GM10248 (cell line): ENCODE measurements around the gene PAK1IP1.
"Not testable (repeated sequence)": the region's sequence is repeated elsewhere in the genome, so short reads cannot be mapped to it uniquely, and the experiment has no call there.

Experiments used
- CTCF ChIA-PET: fragments of 300-600 bp; sonication (Branson Sonifier 250); formaldehyde crosslinking; extraction: SDS; loops from one replicate; lab custom pipeline; 2021; ENCODE audit warnings: antibody characterized with exemption; lab: Yijun Ruan, JAX
- POLR2A ChIA-PET: fragments of 350-650 bp; sonication (Branson Sonifier 250); formaldehyde crosslinking; extraction: SDS; loops from one replicate; lab custom pipeline; 2020; ENCODE audit warnings: antibody characterized with exemption; lab: Yijun Ruan, JAX
- DNase-seq: peaks from one replicate; pipeline ENCODE4 v3.0.0; 2012; ENCODE audit errors: extremely low spot score
- CTCF ChIP-seq: IDR thresholded peaks from 2 replicates; pipeline ENCODE4 v1.5.1; 2012; ENCODE audit warnings: mild to moderate bottlenecking, low read depth; ENCODE audit errors: extremely low read depth, missing control alignments, control extremely low read depth

Gene PAK1IP1

GRCh38 chr6:10742251-10742650, 47.5 kb downstream of the PAK1IP1 start:
- no peak for TF ChIP-seq CTCF
- POLR2A ChIA-PET, result no interaction called here

GRCh38 chr6:10743515-10743914, 48.7 kb downstream of the PAK1IP1 start:
- DNase-seq, result no peak
- POLR2A ChIA-PET, result no interaction called here
- CTCF ChIA-PET, result interaction anchor here (1.1 kb wide), 1 partner anchor 31 kb away, joined by 3 read pairs; no protein-coding TSS in a partner anchor
- TF ChIP-seq CTCF, result no peak

More at GRCh38 chr6:10742251-10742650, 47.5 kb downstream of the PAK1IP1 start:
- CTCF ChIA-PET, result interaction anchor here (0.7 to 2.4 kb wide), 5 partner anchors 9 to 21 kb away, joined by 3 to 8 read pairs (median 3); no protein-coding TSS in a partner anchor
- no peak for DNase-seq

GRCh38 chr6:10745116-10745515, 50.3 kb downstream of the PAK1IP1 start:
- TF ChIP-seq CTCF, result no peak
- POLR2A ChIA-PET, result no interaction called here
- DNase-seq, result no peak
- CTCF ChIA-PET, result interaction anchor here (6.2 kb wide), 1 partner anchor 13 kb away, joined by 35 read pairs; no protein-coding TSS in a partner anchor

GRCh38 chr6:10746915-10747250, 52.1 kb downstream of the PAK1IP1 start:
- ChIA-PET POLR2A (interaction anchor here (1.1 kb wide), 1 partner anchor 27 kb away, joined by 8 read pairs; no protein-coding TSS in a partner anchor), CTCF (interaction anchor here (1.0 to 6.2 kb wide), 5 partner anchors 11 to 47 kb away, joined by 3 to 35 read pairs (median 3); partner anchors contain the start of gene TMEM14C)
- DNase-seq, result no peak
- TF ChIP-seq CTCF, result no peak

GRCh38 chr6:10747251-10747972, 52.6 kb downstream of the PAK1IP1 start, which contains the start of gene TMEM14B:
Gene TMEM14B (plus strand): TSS chr6:10747805. CDS start chr6:10749246, 1,441 bp downstream.
- POLR2A ChIA-PET, result interaction anchor here (1.1 kb wide), 1 partner anchor 27 kb away, joined by 8 read pairs; no protein-coding TSS in a partner anchor
- TF ChIP-seq CTCF, result no peak
- CTCF ChIA-PET, result interaction anchor here (1.3 to 6.2 kb wide), 4 partner anchors 11 to 53 kb away, joined by 3 to 35 read pairs (median 6); partner anchors contain the start of gene TMEM14C
- peak; percentile 100 for DNase-seq

- TF ChIP-seq CTCF, result no peak
- POLR2A ChIA-PET, result no interaction called here
- CTCF ChIA-PET, result interaction anchor here (1.5 to 6.2 kb wide), 3 partner anchors 9 to 239 kb away, joined by 5 to 35 read pairs (median 7); no protein-coding TSS in a partner anchor
- no peak for DNase-seq
Observed at GRCh38 chr6:10749734-10750133, 55.0 kb downstream of the PAK1IP1 start.

- POLR2A ChIA-PET, result not testable (repeated sequence)
- CTCF ChIA-PET, result interaction anchor here (6.2 kb wide), 1 partner anchor 8 kb away, joined by 35 read pairs; no protein-coding TSS in a partner anchor
Observed at GRCh38 chr6:10750568-10750967, 55.8 kb downstream of the PAK1IP1 start.

GRCh38 chr6:10751757-10752156, 57.0 kb downstream of the PAK1IP1 start:
- CTCF ChIA-PET, DNase-seq, POLR2A ChIA-PET: not testable (repeated sequence)

More at GRCh38 chr6:10750568-10750967, 55.8 kb downstream of the PAK1IP1 start:
- DNase-seq, result not testable (repeated sequence)
